A549 (cell line): ENCODE results near the gene OTUB2. TPM values are rescaled to one million over a fixed set of nuclear protein-coding genes. Genes with fewer than 3 reads are reported as not detected.

Experiments
- ATAC-seq, 2 experiments: fragments of 200-7000 bp in 1 of 2; fragments of >200 bp in 1 of 2; cut with Nextera tagmentation in 1 of 2; cut with Tn5 transposase in 1 of 2; 3 replicates each; pipeline versions ENCODE4 v1.8.0 to v1.9.1; 2018 to 2020; ENCODE audit warnings: mild to moderate bottlenecking in 1 of 2, moderate library complexity in 1 of 2
- CTCF ChIA-PET: fragments of 300-600 bp; sonication (Branson Sonifier 250); formaldehyde crosslinking; extraction: SDS; loops from one replicate; lab custom pipeline; 2021; ENCODE audit warnings: antibody characterized with exemption, inconsistent platforms; lab: Yijun Ruan, JAX
- POLR2A ChIA-PET: fragments of 350-600 bp; formaldehyde crosslinking; extraction: SDS; loops from one replicate; lab custom pipeline; 2021; ENCODE audit warnings: antibody characterized with exemption, inconsistent platforms; lab: Yijun Ruan, JAX
- DNase-seq, 2 experiments: peaks; one replicate each; pipeline versions ENCODE4 v3.0.0 to v3.0.0-alpha.2; 2011 to 2016; ENCODE audit warnings: low read depth in 1 of 2, low spot score in 1 of 2
- FAIRE-seq: peaks from 2 replicates; lab custom pipeline; 2011; peaks lifted over from hg19 to GRCh38; lab: Jason Lieb, UNC
- H3K27ac ChIP-seq, 2 experiments: fragments of >200 bp; sonication (Bioruptor Twin); formaldehyde crosslinking; 3 replicates each; pipeline ENCODE4 v1.5.1; 2016 to 2017
- H3K4me1 ChIP-seq: fragments of >200 bp; sonication (Bioruptor Twin); formaldehyde crosslinking; 3 replicates; pipeline ENCODE4 v1.6.1; 2016
- H3K4me2 ChIP-seq: fragments of >200 bp; sonication (Bioruptor Twin); formaldehyde crosslinking; 3 replicates; pipeline ENCODE4 v1.6.1; 2016
- H3K4me3 ChIP-seq: fragments of >200 bp; sonication (Bioruptor Twin); formaldehyde crosslinking; 3 replicates; pipeline ENCODE4 v1.5.1; 2016
- H3K9me3 ChIP-seq: fragments of >200 bp; sonication (Bioruptor Twin); formaldehyde crosslinking; 3 replicates; pipeline ENCODE4 v1.6.1; 2016
- BCL3 ChIP-seq: fragments of >200 bp; sonication (Bioruptor Twin); formaldehyde crosslinking; IDR thresholded peaks from 3 replicates; pipeline ENCODE4 v1.6.1; 2016
- CEBPB ChIP-seq, 2 experiments: fragments of >200 bp in 1 of 2; sonication (Bioruptor Twin) in 1 of 2; formaldehyde crosslinking in 1 of 2; IDR thresholded peaks; 2 replicates each; pipeline ENCODE4 v1.6.1; 2012 to 2016
- CHD2 ChIP-seq: fragments of 150-350 bp; IDR thresholded peaks from 2 replicates; pipeline ENCODE4 v1.6.1; 2014; ENCODE audit warnings: low read length; ENCODE audit not compliant: partially characterized antibody
- EHMT2 ChIP-seq: fragments of 200-600 bp; sonication (generic); IDR thresholded peaks from 2 replicates; pipeline ENCODE4 v1.6.1; 2016; ENCODE audit warnings: antibody characterized with exemption, low read depth, mild to moderate bottlenecking, moderate library complexity
- ELK1 ChIP-seq: fragments of 150-350 bp; IDR thresholded peaks from 2 replicates; pipeline ENCODE4 v1.6.1; 2014; ENCODE audit warnings: low read depth, mild to moderate bottlenecking, low read length
- EP300 ChIP-seq, 2 experiments: fragments of >200 bp; sonication (Bioruptor Twin); formaldehyde crosslinking; IDR thresholded peaks; 2 replicates in 1 of 2; 3 replicates in 1 of 2; pipeline ENCODE4 v1.6.1; 2016 to 2017
- FOSL2 ChIP-seq, 2 experiments: fragments of 450-650 bp in 1 of 2; fragments of >200 bp in 1 of 2; sonication (Bioruptor Twin) in 1 of 2; formaldehyde crosslinking; IDR thresholded peaks; 2 replicates each; pipeline versions ENCODE4 v1.5.0 to v1.6.1; 2016 to 2020; ENCODE audit warnings: mild to moderate bottlenecking in 1 of 2, moderate library complexity in 1 of 2
- FOXS1 ChIP-seq: fragments of 250-450 bp; sonication (Bioruptor Pico); IDR thresholded peaks from 2 replicates; pipeline ENCODE4 v1.5.0; 2020; ENCODE audit warnings: mild to moderate bottlenecking, moderate library complexity
- HOXB5 ChIP-seq: fragments of 250-450 bp; sonication (Bioruptor Pico); IDR thresholded peaks from 2 replicates; pipeline ENCODE4 v1.5.0; 2020; ENCODE audit warnings: mild to moderate bottlenecking, moderate library complexity
- JUN ChIP-seq, 2 experiments: fragments of >200 bp; sonication (Bioruptor Twin); formaldehyde crosslinking; IDR thresholded peaks; 2 replicates in 1 of 2; 3 replicates in 1 of 2; pipeline ENCODE4 v1.6.1; 2016 to 2017
- MYC ChIP-seq: IDR thresholded peaks from 2 replicates; pipeline ENCODE4 v1.6.1; 2012; ENCODE audit warnings: mild to moderate bottlenecking, inconsistent platforms, low read length, improper control_type of control experiment, borderline replicate concordance
- NFE2L2 ChIP-seq: fragments of 150-350 bp; conservative IDR thresholded peaks from 2 replicates; pipeline ENCODE4 v1.6.1; 2014; ENCODE audit warnings: low read length
- NPAS2 ChIP-seq: fragments of 250-450 bp; sonication (Bioruptor Pico); IDR thresholded peaks from 2 replicates; pipeline ENCODE4 v1.8.0; 2022; ENCODE audit warnings: mild to moderate bottlenecking, moderate library complexity, borderline replicate concordance
- PHF8 ChIP-seq: fragments of 200-600 bp; sonication (generic); IDR thresholded peaks from 2 replicates; pipeline ENCODE4 v1.6.1; 2016; ENCODE audit warnings: low read depth, mild to moderate bottlenecking, antibody characterized with exemption, moderate library complexity, borderline replicate concordance
- POLR2AphosphoS2 ChIP-seq: conservative IDR thresholded peaks from 2 replicates; pipeline ENCODE4 v1.6.1; 2012; ENCODE audit warnings: low read length, improper control_type of control experiment, inconsistent platforms
- RCOR1 ChIP-seq: fragments of 150-350 bp; IDR thresholded peaks from 2 replicates; pipeline ENCODE4 v1.6.1; 2014; ENCODE audit warnings: antibody characterized with exemption, low read length, low read depth
- RFX5 ChIP-seq: fragments of 450-650 bp; IDR thresholded peaks from 2 replicates; pipeline ENCODE4 v1.7.1; 2014; ENCODE audit warnings: antibody characterized with exemption, mild to moderate bottlenecking, moderate library complexity
- SMC3 ChIP-seq: fragments of >200 bp; sonication (Bioruptor Twin); formaldehyde crosslinking; IDR thresholded peaks from 3 replicates; pipeline ENCODE4 v1.6.1; 2018; ENCODE audit warnings: inconsistent platforms
- USF2 ChIP-seq: fragments of 450-650 bp; IDR thresholded peaks from 2 replicates; pipeline ENCODE4 v1.6.1; 2014; ENCODE audit warnings: antibody characterized with exemption
- ZC3H11A ChIP-seq: fragments of 450-650 bp; IDR thresholded peaks from 2 replicates; pipeline ENCODE4 v1.6.1; 2014; ENCODE audit warnings: antibody characterized with exemption, mild to moderate bottlenecking
- WGBS: methylation state at CpG from one replicate; pipeline ENCODE4 v1.1.6; 2017; ENCODE audit errors: missing lambda C conversion rate; 5-methylcytosine and 5-hydroxymethylcytosine counted together
- polyA plus RNA-seq, 4 experiments: library from polyadenylated mRNA; depleted of rRNA in 3 of 4; stranded (reverse); fragments of >200 nt; fragmentation: RNase III in 1 of 4; extraction: RNeasy Plus Mini Kit Qiagen cat#74134 plus additional on column Dnase treatment in 1 of 4; gene quantifications; 2 replicates in 3 of 4; 3 replicates in 1 of 4; pipeline ENCODE4 v1.2.3, GENCODE V29; 2011 to 2017
- TF ChIP-seq, protein P1 (sequence below): IDR thresholded peaks from 2 replicates; pipeline ENCODE4 v1.6.1; 2012
- TF ChIP-seq, protein P2 (sequence below): fragments of 250-450 bp; sonication (Bioruptor Pico); IDR thresholded peaks from 2 replicates; pipeline ENCODE4 v1.5.0; 2021; ENCODE audit warnings: mild to moderate bottlenecking, moderate library complexity, borderline replicate concordance
- TF ChIP-seq, protein P3 (sequence below): IDR thresholded peaks from 2 replicates; pipeline ENCODE4 v1.6.1; 2012

The OTUB2 gene
- polyA plus RNA-seq, 2 of the 4 experiments (the other 2 are of a cell fraction) = 1.2 to 2.5 TPM

- 87% methylated on average over 14 of the region's 14 CpGs for WGBS
- no peak for ATAC-seq
- no peak for DNase-seq
- CTCF ChIA-PET = interaction anchor here (0.9 kb wide), 1 partner anchor 91 kb away, joined by 3 read pairs; no protein-coding TSS in a partner anchor
- Histone ChIP-seq H3K4me1 (peaks cover 10% of the 10 kb centered on the region; the same call in 2 of the 3 replicates), H3K27ac (no peak overlapping the region), H3K9me3 (peaks cover 7% of the 10 kb centered on the region; the same call in 1 of the 3 replicates), H3K4me3 (no peak overlapping the region), H3K4me2 (no peak overlapping the region)
- POLR2A ChIA-PET = no interaction called here
- no peak for FAIRE-seq
- TF ChIP-seq HOXB5 (CRISPR knock-in tag) = no peak
- no peak for TF ChIP-seq SMC3
- TF ChIP-seq POLR2AphosphoS2 = no peak
- TF ChIP-seq FOXS1 (CRISPR knock-in tag) = no peak
- no peak for TF ChIP-seq RCOR1
- TF ChIP-seq, protein P1, sequence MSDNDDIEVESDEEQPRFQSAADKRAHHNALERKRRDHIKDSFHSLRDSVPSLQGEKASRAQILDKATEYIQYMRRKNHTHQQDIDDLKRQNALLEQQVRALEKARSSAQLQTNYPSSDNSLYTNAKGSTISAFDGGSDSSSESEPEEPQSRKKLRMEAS = no peak
- no peak for TF ChIP-seq ELK1
- no peak for TF ChIP-seq CHD2
- TF ChIP-seq ZC3H11A = no peak
- TF ChIP-seq RFX5 = no peak
- no peak for TF ChIP-seq EP300 (IDR thresholded peaks at IDR 0.05)
- TF ChIP-seq, protein P2, sequence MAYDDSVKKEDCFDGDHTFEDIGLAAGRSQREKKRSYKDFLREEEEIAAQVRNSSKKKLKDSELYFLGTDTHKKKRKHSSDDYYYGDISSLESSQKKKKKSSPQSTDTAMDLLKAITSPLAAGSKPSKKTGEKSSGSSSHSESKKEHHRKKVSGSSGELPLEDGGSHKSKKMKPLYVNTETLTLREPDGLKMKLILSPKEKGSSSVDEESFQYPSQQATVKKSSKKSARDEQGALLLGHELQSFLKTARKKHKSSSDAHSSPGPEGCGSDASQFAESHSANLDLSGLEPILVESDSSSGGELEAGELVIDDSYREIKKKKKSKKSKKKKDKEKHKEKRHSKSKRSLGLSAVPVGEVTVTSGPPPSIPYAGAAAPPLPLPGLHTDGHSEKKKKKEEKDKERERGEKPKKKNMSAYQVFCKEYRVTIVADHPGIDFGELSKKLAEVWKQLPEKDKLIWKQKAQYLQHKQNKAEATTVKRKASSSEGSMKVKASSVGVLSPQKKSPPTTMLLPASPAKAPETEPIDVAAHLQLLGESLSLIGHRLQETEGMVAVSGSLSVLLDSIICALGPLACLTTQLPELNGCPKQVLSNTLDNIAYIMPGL (CRISPR knock-in tag) = no peak
- TF ChIP-seq BCL3 = no peak
- TF ChIP-seq NFE2L2 = no peak
- TF ChIP-seq CEBPB (IDR thresholded peaks at IDR 0.05) = no peak
- TF ChIP-seq JUN (IDR thresholded peaks at IDR 0.05) = no peak
Measured at GRCh38 chr14:94030571-94030970, 4.4 kb downstream of the OTUB2 start.

DNA sequence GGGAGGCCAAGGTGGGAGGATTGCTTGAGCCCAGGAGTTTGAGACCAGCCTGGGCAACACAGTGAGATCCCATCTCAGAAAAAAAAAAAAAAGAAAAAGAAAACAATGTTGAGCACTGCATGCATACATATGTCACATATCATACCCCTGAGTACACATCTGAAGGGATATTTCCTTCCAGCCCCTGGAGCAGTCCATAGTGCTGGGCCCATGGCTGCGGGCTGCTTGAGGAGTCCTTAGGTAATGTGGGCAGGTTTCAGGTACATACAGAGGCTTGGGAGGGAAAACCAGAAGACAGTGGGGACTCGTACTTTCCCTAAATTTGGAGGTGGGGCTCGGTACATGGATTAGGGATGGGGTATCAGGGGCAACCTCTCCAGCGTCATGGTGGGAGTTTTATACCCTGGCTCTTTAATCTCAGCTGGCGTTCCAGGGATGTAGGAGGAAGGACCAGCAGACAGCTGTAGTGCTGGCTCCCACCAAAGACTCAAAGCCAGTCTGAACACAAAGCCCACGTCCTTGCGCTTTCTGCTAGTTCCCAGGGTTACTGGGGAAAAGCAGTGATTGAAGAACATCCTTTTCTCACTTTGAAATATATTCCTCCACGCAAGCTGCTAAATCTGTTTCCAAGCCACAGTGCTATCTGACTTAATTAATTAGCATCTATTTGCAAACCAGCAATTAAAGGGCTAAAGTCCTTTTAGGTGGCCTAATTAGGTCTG is 5.2 kb downstream of the OTUB2 start:
- Histone ChIP-seq H3K9me3 (peaks cover 7% of the 10 kb centered on the region; the same call in 1 of the 3 replicates), H3K4me3 (no peak overlapping the region), H3K4me2 (no peak overlapping the region), H3K27ac (no peak overlapping the region), H3K4me1 (peaks cover 10% of the 10 kb centered on the region; the same call in 2 of the 3 replicates)
- DNase-seq (no peak), ATAC-seq (no peak), FAIRE-seq (no peak)
- TF ChIP-seq BCL3 (no peak), USF2 (no peak), FOSL2 (IDR thresholded peaks at IDR 0.05) (no peak), FOSL2 (CRISPR knock-in tag; IDR thresholded peaks at IDR 0.05) (no peak), CHD2 (no peak), HOXB5 (CRISPR knock-in tag) (no peak), JUN (IDR thresholded peaks at IDR 0.05) (no peak), MYC (no peak), EP300 (IDR thresholded peaks at IDR 0.05) (no peak), PHF8 (no peak), EHMT2 (no peak), NPAS2 (CRISPR knock-in tag) (no peak)
- TF ChIP-seq, protein P3, sequence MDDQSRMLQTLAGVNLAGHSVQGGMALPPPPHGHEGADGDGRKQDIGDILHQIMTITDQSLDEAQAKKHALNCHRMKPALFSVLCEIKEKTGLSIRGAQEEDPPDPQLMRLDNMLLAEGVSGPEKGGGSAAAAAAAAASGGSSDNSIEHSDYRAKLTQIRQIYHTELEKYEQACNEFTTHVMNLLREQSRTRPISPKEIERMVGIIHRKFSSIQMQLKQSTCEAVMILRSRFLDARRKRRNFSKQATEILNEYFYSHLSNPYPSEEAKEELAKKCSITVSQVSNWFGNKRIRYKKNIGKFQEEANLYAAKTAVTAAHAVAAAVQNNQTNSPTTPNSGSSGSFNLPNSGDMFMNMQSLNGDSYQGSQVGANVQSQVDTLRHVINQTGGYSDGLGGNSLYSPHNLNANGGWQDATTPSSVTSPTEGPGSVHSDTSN = no peak
- WGBS = 89% methylated on average over 8 of the region's 8 CpGs
- ChIA-PET POLR2A (no interaction called here), CTCF (interaction anchor here (1.7 to 9.5 kb wide), 2 partner anchors 26 to 106 kb away, joined by 4 to 78 read pairs; no protein-coding TSS in a partner anchor)
